ENCODE measurements around the gene TRMT61A. TPM values are rescaled to one million over a fixed set of nuclear protein-coding genes. Genes with fewer than 3 reads are reported as not detected.

Gene TRMT61A
- total and polyA plus RNA-seq, 9 of the 15 experiments (the other 6 are each of a cell fraction or from before 2014, with no cell fraction given): 0.10 to 24.8 (median 5.1) TPM

GRCh38 chr14:103522649-103523574 is 6.1 kb upstream of the TRMT61A start, which contains the start of gene CKB (continued):
- TF ChIP-seq FIP1L1 (IDR thresholded peaks at IDR 0.05; ENCODE audit: low read depth, low read length, poor library complexity, severe bottlenecking) (peak; percentile 31), SIN3A (IDR thresholded peaks at IDR 0.05; ENCODE audit: borderline replicate concordance in 2 of 2, control insufficient read depth in 1 of 2, low read depth in 2 of 2, low read length in 2 of 2) (no peak), CHAMP1 (IDR thresholded peaks at IDR 0.05) (no peak), RB1 (IDR thresholded peaks at IDR 0.05; ENCODE audit: low read depth) (peak; percentile 41; the same call in 1 of the 2 replicates), ELK1 (CRISPR knock-in tag; IDR thresholded peaks at IDR 0.05) (no peak), FOS (IDR thresholded peaks at IDR 0.05; ENCODE audit: extremely low read depth, insufficient read length) (peak; percentile 35), YY1 (IDR thresholded peaks at IDR 0.05; ENCODE audit: borderline replicate concordance in 1 of 3, control insufficient read depth in 1 of 3, extremely low read depth in 1 of 3, insufficient read depth in 3 of 3, insufficient read length in 1 of 3, insufficient replicate concordance in 2 of 3, low read depth in 1 of 3, low read length in 2 of 3) (peak in 2 of 3 experiments; percentile 35 to 59), KDM5B (IDR thresholded peaks at IDR 0.05; ENCODE audit: insufficient replicate concordance, low read depth, low read length) (peak; percentile 74), MLLT1 (IDR thresholded peaks at IDR 0.05) (no peak), ZBTB9 (CRISPR knock-in tag; IDR thresholded peaks at IDR 0.05) (no peak), POLR2G (IDR thresholded peaks at IDR 0.05; ENCODE audit: low read depth, low read length) (peak; percentile 95), SAFB2 (IDR thresholded peaks at IDR 0.05; ENCODE audit: borderline replicate concordance, low read depth, low read length, severe bottlenecking) (no peak), CCNT2 (IDR thresholded peaks at IDR 0.05; ENCODE audit: borderline replicate concordance, extremely low read depth, insufficient read length, low read depth, low read length) (peak; percentile 50), POLR2H (tag; IDR thresholded peaks at IDR 0.05; ENCODE audit: low read depth) (peak; percentile 72), GABPB1 (CRISPR knock-in tag; IDR thresholded peaks at IDR 0.05) (no peak), ERF (CRISPR knock-in tag; IDR thresholded peaks at IDR 0.05) (no peak), MXI1 (IDR thresholded peaks at IDR 0.05; ENCODE audit: low read depth, low read length) (no peak), FOXJ2 (tag; IDR thresholded peaks at IDR 0.05) (no peak)

All from K562 (cell line).